GM18499 (cell line): ENCODE data around the gene ZMIZ1.

Source experiments
- ATAC-seq: cut with Tn5 transposase; IDR thresholded peaks from one replicate; pipeline ENCODE4 v1.9.1; 2021; ENCODE audit warnings: moderate number of reproducible peaks; ENCODE audit not compliant: insufficient read depth, unreplicated experiment

ZMIZ1 gene

DNA sequence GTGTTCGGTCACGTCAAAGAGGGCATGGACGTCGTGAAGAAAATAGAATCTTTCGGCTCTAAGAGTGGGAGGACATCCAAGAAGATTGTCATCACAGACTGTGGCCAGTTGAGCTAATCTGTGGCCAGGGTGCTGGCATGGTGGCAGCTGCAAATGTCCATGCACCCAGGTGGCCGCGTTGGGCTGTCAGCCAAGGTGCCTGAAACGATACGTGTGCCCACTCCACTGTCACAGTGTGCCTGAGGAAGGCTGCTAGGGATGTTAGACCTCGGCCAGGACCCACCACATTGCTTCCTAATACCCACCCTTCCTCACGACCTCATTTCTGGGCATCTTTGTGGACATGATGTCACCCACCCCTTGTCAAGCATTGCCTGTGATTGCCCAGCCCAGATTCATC lies 285.0 kb downstream of the ZMIZ1 start:
- ATAC-seq: no peak

DNA sequence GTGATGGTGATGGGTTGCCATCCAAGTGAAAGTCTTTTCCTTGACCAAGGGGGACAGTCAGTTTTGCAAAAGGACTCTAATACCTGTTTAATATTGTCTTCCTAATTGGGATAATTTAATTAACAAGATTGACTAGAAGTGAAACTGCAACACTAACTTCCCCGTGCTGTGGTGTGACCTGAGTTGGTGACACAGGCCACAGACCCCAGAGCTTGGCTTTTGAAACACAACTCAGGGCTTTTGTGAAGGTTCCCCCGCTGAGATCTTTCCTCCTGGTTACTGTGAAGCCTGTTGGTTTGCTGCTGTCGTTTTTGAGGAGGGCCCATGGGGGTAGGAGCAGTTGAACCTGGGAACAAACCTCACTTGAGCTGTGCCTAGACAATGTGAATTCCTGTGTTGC lies 285.4 kb downstream of the ZMIZ1 start:
- ATAC-seq: no peak

DNA sequence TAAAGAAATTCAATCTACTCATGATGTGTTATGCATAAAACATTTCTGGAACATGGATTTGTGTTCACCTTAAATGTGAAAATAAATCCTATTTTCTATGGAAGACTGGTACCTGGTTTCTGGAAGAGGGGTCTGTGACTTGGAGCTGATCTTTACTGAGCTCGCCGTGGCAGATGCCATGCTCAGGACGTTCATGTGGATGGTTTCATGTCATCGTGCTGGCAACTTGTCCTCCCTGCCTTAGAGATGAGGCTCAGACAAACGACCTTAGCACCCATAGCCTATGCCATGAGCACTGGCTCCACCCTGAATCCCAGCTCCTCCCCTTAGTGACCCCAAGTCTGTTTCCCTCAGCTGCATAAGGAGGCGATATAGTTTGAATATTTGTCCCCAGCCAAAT lies 285.8 kb downstream of the ZMIZ1 start:
- no peak for ATAC-seq

DNA sequence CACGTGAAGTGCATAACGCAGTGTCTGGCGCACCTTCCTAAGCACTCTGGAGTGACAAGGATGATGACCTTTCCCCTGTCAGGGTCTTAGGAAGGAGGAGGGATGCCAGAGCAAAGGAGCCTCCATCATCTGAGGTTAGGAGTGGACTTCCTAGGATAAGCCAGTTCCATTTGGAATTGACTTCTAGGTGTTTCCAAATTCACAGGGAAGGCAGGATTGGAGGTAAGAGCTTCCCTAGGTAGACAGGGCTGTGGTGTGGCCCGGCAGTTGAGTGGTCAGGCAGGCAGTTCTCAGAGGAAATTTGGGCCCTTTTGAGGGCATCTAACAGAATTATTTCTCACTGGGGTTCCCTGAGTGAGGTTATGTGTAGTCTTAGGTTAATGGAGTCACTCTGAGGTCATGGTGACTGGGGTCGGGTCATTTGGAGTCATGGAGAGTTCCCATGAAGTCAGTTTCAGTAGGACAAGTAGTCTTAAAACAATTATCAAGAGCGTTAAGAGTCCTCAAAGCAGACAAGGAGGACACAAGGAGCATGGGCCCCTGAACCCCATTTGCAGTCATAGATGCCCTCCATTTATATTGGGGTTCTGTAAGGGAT lies 286.8 kb downstream of the ZMIZ1 start:
- ATAC-seq: no peak

DNA sequence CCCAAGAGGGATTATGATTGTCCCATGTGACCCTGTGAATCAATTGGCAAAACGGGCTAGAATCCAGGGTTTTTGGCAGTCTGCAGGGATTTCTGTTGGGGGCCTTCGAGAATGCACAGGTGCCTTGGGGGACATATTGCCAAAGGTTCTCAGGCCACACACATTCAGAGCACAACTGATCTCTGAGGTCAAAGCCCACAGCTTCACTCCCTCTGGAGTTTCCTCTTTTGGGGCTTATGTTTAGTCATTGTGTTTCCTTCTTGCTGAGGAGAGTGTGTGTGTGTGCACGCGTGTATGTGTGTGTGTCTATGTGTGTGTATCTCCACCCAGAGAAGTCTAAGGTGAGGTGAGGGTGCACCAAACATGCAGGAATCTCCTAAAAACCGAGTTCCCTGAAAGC lies 287.3 kb downstream of the ZMIZ1 start:
- no peak for ATAC-seq

DNA sequence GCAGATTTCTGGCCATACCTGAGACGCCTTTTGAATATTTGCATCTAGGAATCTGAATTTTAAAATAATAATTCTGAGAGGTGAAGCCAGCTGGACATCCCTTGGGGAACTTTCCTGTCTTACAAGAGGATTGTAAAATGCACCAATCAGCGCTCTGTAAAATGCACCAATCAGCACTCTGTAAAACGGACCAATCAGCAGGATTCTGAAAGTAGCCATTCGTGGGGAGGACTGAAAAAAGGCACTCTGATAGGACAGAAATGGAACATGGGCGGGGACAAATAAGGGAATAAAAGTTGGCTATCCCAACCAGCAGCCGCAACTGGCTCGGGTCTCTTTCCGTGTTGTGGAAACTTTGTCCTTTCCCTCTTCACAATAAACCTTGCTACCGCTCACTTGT lies 288.4 kb downstream of the ZMIZ1 start:
- ATAC-seq: no peak

DNA sequence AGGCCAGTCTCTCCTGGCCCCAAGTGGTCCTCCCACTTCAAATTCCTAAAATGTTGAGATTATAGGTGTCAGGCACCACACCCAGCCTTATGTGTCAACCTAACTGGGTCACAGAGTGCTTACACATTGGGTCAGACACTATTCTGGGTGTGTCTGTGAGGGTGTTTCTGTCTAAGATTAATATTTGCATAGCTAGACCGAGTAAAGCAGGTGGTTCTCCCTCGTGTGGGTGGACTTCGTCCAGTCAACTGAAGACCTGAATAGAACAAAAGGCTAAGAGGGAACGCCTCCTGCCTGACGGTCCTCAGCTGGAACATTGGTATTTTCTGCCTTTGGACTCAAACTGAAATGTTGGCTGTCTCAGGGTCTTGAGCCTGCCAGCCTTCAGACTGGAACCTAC lies 290.0 kb downstream of the ZMIZ1 start:
- ATAC-seq: no peak

DNA sequence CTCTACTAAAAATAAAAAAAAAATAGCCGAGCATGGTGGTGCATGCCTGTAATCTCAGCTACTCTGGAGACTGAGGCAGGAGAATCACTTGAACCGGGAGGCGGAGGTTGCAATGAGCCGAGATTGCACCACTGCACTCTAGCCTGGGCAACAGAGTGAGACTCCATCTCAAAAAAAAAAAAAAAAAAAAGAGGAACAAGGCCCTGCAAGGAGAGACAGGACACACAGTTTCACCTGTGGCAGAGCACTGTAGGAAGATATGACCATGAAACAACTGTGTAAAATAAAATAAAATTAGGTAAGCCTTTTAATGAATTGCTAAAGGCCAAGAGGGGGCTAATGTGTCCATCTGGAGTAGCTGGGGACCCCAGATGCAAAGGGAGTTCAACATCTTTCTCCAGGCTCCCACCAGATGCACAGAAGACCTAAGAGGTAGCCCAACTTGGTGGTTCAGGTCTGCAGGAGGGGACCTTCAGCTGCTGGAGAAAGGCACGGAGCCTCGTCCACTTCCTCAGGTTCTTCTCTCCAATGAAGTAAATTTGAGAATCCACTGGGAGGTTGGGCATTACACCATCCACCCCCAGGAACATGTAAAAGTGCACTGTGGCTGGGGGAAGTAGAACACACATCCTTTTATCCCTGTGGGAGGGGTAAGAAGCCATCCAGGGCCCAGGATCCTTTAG lies 291.2 kb downstream of the ZMIZ1 start:
- no peak for ATAC-seq

DNA sequence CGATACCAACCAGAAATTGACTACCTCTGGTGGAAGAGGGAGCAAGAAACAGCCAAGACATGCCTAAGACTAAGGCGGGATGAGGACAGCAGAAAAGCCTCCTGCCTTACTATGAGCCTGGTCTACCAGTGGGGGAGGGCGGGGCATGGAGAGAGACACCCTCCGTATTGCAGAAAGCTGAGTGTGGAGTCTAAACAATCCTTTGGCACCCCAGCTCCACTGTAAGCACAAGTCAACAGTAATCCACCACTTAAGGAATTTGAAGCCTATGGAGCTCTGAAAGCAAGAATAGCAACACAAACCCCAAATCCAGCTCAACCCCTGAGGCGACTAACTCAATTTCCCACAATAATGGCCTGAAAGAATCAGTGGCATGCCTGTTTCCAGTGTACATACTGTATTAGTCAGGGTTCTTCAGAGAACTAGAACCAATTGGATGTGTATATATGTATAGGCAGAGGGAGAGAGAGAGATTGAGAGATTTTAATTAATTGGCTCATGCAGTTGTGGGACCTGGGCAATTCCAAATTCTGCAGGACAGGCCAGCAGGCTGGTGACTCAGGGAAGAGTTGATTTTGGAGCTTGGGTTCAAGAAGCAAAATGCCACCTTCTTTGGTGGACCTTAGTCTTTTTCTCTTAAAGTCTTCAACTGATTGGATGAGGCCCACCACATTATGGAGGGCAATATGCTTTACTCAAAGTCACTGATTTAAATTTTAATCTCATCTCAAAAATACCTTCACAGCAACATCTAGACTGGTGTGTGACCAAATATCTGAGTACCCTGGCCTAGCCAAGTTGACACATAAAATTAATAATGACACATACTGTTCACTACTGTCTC lies 292.0 kb downstream of the ZMIZ1 start:
- no peak for ATAC-seq

DNA sequence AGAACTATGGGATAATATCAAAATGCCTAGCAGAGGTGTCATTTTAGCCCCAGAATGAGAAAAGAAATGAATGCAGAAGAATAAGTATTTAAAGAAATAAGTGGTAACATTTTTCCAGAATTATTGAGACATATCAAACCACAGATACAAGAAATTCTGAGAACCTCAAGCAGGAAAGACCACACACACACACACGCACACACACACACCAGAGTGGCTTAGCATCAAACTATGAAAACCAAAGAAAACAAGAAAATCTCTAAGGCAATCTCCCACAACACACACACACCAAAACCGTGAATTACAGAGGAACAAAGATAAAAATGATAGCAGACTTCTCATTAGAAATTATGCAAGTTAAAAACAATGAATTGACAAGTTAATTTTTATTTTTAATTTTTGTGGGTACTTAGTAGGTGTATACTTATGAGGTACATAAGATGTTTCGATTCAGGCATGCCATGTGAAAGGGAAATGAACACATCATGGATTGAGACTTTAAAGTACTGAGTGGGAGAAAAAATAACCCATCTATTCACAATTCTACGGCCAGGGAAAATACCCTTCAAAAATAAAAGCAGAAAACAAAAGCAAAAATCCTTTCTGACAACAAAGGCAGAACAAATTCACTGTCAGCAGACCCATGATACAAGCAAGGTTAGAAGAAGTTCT lies 293.1 kb downstream of the ZMIZ1 start:
- ATAC-seq: no peak
